ENCODE measurements around the gene LRRC45.

DNA sequence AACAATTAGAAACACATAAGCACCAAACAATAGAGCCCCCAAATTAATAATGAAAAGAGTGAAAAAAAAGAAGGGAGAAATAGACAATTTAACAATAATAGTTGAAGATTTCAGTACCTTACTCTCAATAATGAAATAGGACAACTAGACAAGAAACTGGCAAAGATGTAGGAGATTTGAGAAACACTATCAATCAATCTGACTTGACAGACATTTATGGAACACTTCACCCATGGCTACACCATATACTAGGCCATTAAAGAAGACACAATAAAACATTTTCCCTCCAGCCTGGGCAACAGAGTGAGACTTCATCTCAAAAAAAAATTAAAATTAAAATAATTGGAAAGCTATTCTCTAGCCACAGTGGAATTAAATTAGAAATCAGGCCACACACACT lies 47.5 kb downstream of the LRRC45 start:
- TF ChIP-seq, protein P1, sequence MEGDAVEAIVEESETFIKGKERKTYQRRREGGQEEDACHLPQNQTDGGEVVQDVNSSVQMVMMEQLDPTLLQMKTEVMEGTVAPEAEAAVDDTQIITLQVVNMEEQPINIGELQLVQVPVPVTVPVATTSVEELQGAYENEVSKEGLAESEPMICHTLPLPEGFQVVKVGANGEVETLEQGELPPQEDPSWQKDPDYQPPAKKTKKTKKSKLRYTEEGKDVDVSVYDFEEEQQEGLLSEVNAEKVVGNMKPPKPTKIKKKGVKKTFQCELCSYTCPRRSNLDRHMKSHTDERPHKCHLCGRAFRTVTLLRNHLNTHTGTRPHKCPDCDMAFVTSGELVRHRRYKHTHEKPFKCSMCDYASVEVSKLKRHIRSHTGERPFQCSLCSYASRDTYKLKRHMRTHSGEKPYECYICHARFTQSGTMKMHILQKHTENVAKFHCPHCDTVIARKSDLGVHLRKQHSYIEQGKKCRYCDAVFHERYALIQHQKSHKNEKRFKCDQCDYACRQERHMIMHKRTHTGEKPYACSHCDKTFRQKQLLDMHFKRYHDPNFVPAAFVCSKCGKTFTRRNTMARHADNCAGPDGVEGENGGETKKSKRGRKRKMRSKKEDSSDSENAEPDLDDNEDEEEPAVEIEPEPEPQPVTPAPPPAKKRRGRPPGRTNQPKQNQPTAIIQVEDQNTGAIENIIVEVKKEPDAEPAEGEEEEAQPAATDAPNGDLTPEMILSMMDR (conservative IDR thresholded peaks at IDR 0.05): no peak
- no peak for TF ChIP-seq EZH2 (IDR thresholded peaks at IDR 0.05; ENCODE audit: low read depth)
